Urinary bladder (tissue), 4 donors: ENCODE results near the gene ACR. TPM values are rescaled to one million over a fixed set of nuclear protein-coding genes. Genes with fewer than 3 reads are reported as not detected.
A peak's percentile ranks its signal among the peaks of the same experiment; 100 is the strongest.

Experiments used
- DNase-seq: peaks from one replicate; pipeline ENCODE4 v3.0.0-alpha.2; 2015; ENCODE audit errors: extremely low spot score
- H3K27ac ChIP-seq: one replicate; pipeline ENCODE4 v1.5.1; 2013; ENCODE audit warnings: low read depth, mild to moderate bottlenecking, moderate library complexity
- H3K36me3 ChIP-seq: one replicate; pipeline ENCODE4 v1.6.1; 2013; ENCODE audit warnings: mild to moderate bottlenecking, moderate library complexity; ENCODE audit not compliant: insufficient read depth
- H3K4me1 ChIP-seq: one replicate; pipeline ENCODE4 v1.6.1; 2013; ENCODE audit warnings: mild to moderate bottlenecking, moderate library complexity; ENCODE audit not compliant: insufficient read depth
- H3K4me3 ChIP-seq: one replicate; pipeline ENCODE4 v1.5.1; 2013; ENCODE audit warnings: low read depth, low read length
- WGBS: extraction: QIAGEN DNeasy Blood & Tissue Kit; methylation state at CpG from one replicate; pipeline ENCODE4 v1.1.7; 2013; 5-methylcytosine and 5-hydroxymethylcytosine counted together
- polyA plus RNA-seq: library from polyadenylated mRNA; stranded (reverse); fragments of 200-250 nt; gene quantifications from one replicate; pipeline ENCODE4 v1.2.3, GENCODE V29; 2013
- total RNA-seq: library from RNA; depleted of rRNA; stranded (reverse); fragments of >200 nt; gene quantifications from one replicate; pipeline ENCODE4 v1.2.3, GENCODE V29; 2014
- donor health status: healthy with polysubstance abuse.
- donor health status: healthy.

The ACR gene
- total and polyA plus RNA-seq, 2 donors = 0.30 TPM; not detected in 1

GRCh38 chr22:50699001-50699755, 38.8 kb upstream of the ACR start:
- no peaks in the 10 kb centered on the region for H3K36me3 ChIP-seq
- no peak overlapping the region for H3K4me3 ChIP-seq
- 92% methylated on average over 15 of the region's 15 CpGs for WGBS
- DNase-seq = no peak
- no peaks in the 10 kb centered on the region for H3K4me1 ChIP-seq
- H3K27ac ChIP-seq = no peak overlapping the region

DNA sequence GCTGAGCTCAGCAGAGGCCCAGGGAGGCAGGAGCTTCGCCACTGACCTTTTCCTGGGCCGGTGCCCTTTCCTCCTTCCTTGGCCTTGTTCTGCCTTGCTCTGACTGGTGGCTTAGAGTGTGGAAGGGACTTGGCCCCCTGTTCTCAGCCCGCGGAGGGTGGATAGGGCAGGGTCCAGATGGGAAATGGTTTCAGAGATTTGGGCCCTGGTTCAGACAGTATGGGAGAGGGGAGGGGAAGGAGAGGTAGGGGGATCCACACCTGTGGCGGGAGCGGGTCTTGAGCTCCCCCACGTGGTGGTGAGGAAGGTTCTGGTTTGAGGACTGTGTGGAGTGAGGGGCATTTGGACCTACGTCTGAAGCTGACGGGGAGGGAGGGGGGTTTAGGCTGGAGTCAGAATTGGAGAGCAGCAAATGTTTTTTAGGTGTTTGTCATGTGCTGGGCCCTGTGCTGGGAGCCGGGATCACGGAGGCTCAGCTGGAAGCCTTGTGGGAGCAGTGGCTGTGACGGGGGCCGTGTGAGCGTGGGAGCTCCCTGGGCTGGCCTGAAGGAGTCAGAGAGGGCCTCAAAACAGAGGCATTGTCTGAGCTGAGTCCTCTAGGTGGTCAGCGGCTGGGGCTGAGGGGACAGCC, 38.1 kb upstream of the ACR start:
- no peaks in the 10 kb centered on the region for H3K4me1 ChIP-seq
- DNase-seq = no peak
- 75% methylated on average over 15 of the region's 15 CpGs for WGBS
- no peak overlapping the region for H3K4me3 ChIP-seq
- H3K36me3 ChIP-seq = no peaks in the 10 kb centered on the region
- H3K27ac ChIP-seq = no peak overlapping the region

DNA sequence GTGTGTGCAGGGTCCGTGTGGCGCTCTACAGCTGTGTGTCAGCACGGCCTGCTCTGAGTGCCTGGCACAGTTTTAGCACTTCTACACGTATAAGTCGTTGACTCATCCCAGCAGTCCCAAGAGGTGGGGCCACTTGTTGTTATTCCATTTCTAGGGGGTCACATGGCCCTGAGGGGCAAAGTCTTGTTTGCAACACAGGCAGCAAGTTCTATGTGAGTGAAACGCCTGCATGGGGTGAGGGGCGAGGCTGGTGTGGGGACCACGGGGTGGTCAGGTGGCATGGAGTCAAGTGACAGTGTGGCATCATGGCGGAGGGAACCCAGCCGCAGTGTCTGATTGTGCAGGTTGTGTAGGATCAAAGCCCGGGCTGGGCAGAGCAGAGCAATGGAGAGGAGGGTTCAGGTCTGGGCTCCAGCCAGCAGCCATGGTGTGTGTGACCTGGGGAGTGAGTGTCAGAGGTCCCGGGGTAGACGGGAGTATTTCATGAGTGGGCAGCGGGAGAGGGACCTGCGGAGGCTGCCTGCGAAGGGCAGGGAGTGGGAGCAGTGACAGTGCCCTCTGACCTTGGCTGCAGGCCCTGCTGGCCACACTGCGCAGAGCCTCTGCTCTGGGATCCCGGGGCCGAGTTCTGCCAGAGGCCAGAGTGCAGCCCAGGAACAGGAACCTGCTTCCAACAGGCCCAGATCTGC, 37.5 kb upstream of the ACR start:
- Histone ChIP-seq H3K27ac (no peak overlapping the region), H3K4me1 (no peaks in the 10 kb centered on the region), H3K36me3 (no peaks in the 10 kb centered on the region), H3K4me3 (no peak overlapping the region)
- DNase-seq = no peak
- 86% methylated on average over 19 of the region's 19 CpGs for WGBS

DNA sequence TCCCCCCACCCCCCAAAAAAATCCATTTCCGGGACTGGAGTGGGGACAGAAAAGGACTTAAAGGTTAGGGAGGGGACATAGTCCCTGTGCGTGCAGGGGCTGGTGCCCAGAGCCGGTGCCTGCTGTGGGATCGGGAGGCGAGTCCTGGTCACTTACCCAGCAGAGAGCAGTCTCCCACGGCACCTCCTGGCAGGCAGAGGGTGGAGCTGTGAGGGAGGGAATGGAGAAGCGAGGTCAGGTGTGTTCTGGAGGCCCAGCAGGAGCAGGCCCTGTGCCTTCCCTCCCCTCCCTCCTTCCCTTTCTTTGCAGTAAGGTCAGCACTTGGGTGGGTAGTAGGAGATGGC, 37.0 kb upstream of the ACR start:
- WGBS = 86% methylated on average over 7 of the region's 7 CpGs
- Histone ChIP-seq H3K36me3 (no peaks in the 10 kb centered on the region), H3K27ac (no peak overlapping the region), H3K4me1 (no peaks in the 10 kb centered on the region), H3K4me3 (no peak overlapping the region)
- no peak for DNase-seq

- WGBS = 82% methylated on average over 11 of the region's 11 CpGs
- DNase-seq = no peak
- H3K27ac ChIP-seq = no peak overlapping the region
- H3K4me3 ChIP-seq = no peak overlapping the region
- no peaks in the 10 kb centered on the region for H3K4me1 ChIP-seq
- no peaks in the 10 kb centered on the region for H3K36me3 ChIP-seq
These were observed 36.4 kb upstream of the ACR start for GRCh38 chr22:50701428-50702154.

GRCh38 chr22:50702261-50702671, 35.7 kb upstream of the ACR start:
- DNase-seq = no peak
- no peaks in the 10 kb centered on the region for H3K4me1 ChIP-seq
- H3K27ac ChIP-seq = no peak overlapping the region
- WGBS = 45% methylated on average over 7 of the region's 7 CpGs
- no peaks in the 10 kb centered on the region for H3K36me3 ChIP-seq
- no peak overlapping the region for H3K4me3 ChIP-seq

DNA sequence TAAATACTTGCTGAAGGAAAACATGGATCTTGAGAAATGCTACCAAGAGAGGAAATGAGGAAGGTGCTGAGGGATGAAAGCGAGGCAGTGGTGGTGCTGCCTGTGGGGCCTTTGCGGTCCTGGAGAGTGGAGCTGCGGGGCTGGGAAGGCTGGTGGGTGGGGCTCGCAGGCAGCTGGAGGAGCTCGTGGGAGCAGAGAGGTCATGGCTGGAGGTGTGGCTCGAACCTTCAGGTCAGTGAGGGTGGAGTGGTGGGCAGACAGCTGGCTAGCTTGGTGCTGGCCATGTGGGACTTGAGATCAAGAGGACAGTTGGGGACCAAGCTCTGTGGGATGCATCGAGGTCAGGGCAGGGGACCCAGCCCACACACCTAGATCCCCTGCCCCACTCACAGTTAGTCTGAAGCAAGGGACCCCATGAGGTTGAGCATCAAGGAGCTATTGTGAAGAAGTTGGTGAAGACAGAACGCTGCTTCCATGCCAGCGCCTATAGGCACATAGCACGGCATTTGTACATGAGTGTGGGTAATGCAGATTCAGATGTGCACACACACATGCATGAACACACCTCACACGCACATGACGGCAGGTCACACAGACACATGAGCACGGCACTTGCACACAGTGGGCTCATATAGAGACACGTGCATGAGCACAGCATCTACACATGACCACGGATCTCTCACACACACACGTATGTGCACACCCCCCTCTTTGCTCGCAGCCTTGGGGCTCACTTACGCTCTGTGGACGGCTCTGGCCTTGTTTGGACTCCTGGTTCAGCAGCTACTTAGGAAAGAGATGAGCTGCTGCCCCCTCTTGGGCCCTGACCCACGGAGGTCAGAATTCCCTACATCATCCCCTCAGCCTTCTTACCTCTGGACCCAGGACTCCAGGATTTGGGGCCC, 34.9 kb upstream of the ACR start:
- Histone ChIP-seq H3K27ac (no peak overlapping the region), H3K4me3 (no peak overlapping the region), H3K4me1 (no peaks in the 10 kb centered on the region), H3K36me3 (no peaks in the 10 kb centered on the region)
- no peak for DNase-seq
- WGBS = 81% methylated on average over 20 of the region's 20 CpGs

GRCh38 chr22:50703726-50704509, 34.1 kb upstream of the ACR start:
- no peaks in the 10 kb centered on the region for H3K4me1 ChIP-seq
- WGBS = 91% methylated on average over 36 of the region's 36 CpGs
- no peak overlapping the region for H3K27ac ChIP-seq
- no peak overlapping the region for H3K4me3 ChIP-seq
- no peaks in the 10 kb centered on the region for H3K36me3 ChIP-seq
- DNase-seq = no peak

DNA sequence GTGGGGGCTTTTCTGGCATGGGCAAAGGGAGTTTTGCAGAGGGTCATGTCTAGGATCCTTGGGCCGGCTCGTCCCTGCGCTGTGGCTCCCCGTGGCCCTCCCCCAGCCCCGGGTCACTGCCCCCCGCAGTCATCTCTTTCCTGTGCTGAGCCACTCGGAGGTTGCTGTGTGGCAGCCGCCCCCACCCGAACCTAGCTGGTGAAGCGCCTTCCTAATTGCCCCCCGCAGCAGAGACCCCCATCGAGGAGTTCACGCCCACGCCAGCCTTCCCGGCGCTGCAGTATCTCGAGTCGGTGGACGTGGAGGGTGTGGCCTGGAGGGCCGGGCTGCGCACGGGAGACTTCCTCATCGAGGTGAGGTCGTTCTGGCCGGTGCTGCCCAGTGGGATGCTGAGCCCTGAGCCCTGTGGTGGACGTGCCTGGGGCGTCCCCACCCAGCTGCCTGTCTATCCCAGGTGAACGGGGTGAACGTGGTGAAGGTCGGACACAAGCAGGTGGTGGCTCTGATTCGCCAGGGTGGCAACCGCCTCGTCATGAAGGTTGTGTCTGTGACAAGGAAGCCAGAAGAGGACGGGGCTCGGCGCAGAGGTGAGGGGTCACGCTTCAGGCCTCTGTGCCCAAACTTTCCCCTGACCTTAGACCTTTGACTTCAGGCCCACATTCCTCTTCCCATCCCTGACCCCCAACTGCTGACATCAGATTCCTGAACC, 33.3 kb upstream of the ACR start:
- no peaks in the 10 kb centered on the region for H3K4me1 ChIP-seq
- H3K36me3 ChIP-seq = no peaks in the 10 kb centered on the region
- no peak overlapping the region for H3K4me3 ChIP-seq
- H3K27ac ChIP-seq = no peak overlapping the region
- no peak for DNase-seq
- 85% methylated on average over 37 of the region's 37 CpGs for WGBS

- Histone ChIP-seq H3K36me3 (no peaks in the 10 kb centered on the region), H3K27ac (no peak overlapping the region), H3K4me3 (no peak overlapping the region), H3K4me1 (no peaks in the 10 kb centered on the region)
- peak; percentile 59 for DNase-seq
- WGBS = 19% methylated on average over 23 of the region's 23 CpGs
These were observed 32.7 kb upstream of the ACR start for GRCh38 chr22:50705219-50705691.

DNA sequence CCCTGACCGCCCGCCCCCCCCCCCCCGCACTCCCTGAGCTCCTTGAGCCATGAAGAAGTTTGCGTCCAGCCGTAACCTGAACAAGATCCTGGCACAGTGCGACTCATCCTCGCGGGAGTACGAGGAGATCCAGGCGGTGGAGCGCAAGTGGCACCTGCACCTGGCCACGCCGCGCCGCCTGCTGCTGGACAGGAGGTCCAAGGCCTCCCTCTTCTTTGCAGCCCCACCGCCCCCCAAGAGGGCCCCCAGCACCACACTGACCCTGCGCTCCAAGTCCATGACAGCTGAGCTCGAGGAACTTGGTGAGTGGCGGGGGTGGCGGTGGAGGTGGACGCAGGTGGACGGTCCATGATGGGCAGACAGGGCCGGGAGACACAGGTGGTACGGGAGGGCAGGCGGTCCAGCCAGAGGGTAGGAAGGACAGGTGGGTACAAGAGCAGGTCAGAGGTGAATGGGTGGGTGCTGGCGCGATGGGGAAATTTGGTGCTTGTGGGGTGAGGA, 32.1 kb upstream of the ACR start:
- 90% methylated on average over 27 of the region's 27 CpGs for WGBS
- DNase-seq = no peak
- H3K27ac ChIP-seq = no peak overlapping the region
- no peak overlapping the region for H3K4me3 ChIP-seq
- no peaks in the 10 kb centered on the region for H3K36me3 ChIP-seq
- H3K4me1 ChIP-seq = no peaks in the 10 kb centered on the region
